Fibroblast of lung (primary cell): Measurements from ENCODE around the gene SERHL2. TPM values are rescaled to one million over a fixed set of nuclear protein-coding genes. Genes with fewer than 3 reads are reported as not detected.

Source experiments
- DNase-seq, 2 donors: peaks; one replicate each; pipeline versions ENCODE4 v3.0.0 to v3.0.0-alpha.2; 2010; ENCODE audit warnings: low read depth in 2 of 2
- H2AFZ ChIP-seq: 2 replicates; pipeline ENCODE4 v1.5.1; 2012; ENCODE audit warnings: low read length, control low read depth, inconsistent platforms
- H3K27ac ChIP-seq: 2 replicates; pipeline ENCODE4 v1.5.1; 2011; ENCODE audit warnings: low read length, control low read depth; ENCODE audit not compliant: insufficient read depth
- H3K27me3 ChIP-seq: 2 replicates; pipeline ENCODE4 v1.5.1; 2011; ENCODE audit warnings: mild to moderate bottlenecking, low read length; ENCODE audit not compliant: control insufficient read depth, insufficient read depth
- H3K36me3 ChIP-seq: 2 replicates; pipeline ENCODE4 v1.5.1; 2011; ENCODE audit warnings: low read length; ENCODE audit not compliant: control insufficient read depth, insufficient read depth
- H3K4me1 ChIP-seq: 2 replicates; pipeline ENCODE4 v1.5.1; 2011; ENCODE audit warnings: low read length; ENCODE audit not compliant: control insufficient read depth, insufficient read depth; ENCODE audit errors: extremely low read depth
- H3K4me2 ChIP-seq: 2 replicates; pipeline ENCODE4 v1.5.1; 2011; ENCODE audit warnings: low read length, control low read depth; ENCODE audit not compliant: insufficient read depth; ENCODE audit errors: extremely low read depth
- H3K4me3 ChIP-seq, 4 experiments: fragments of 200-600 bp in 1 of 4; sonication (generic) in 1 of 4; replicated peaks in 1 of 4; 2 replicates each; pipeline ENCODE4 v1.5.1; 2011 to 2016; ENCODE audit warnings: low read length in 4 of 4, low read depth in 3 of 4, mild to moderate bottlenecking in 3 of 4, control low read depth in 2 of 4, inconsistent platforms in 1 of 4, mixed read lengths in 1 of 4; ENCODE audit not compliant: insufficient read depth in 1 of 4; ENCODE audit errors: control extremely low read depth in 1 of 4
- H3K79me2 ChIP-seq: 2 replicates; pipeline ENCODE4 v1.5.1; 2012; ENCODE audit warnings: mild to moderate bottlenecking, low read length, inconsistent platforms; ENCODE audit not compliant: control insufficient read depth, insufficient read depth
- H3K9ac ChIP-seq: 2 replicates; pipeline ENCODE4 v1.5.1; 2011; ENCODE audit warnings: mild to moderate bottlenecking, low read length, control low read depth; ENCODE audit not compliant: insufficient read depth
- H3K9me3 ChIP-seq: 2 replicates; pipeline ENCODE4 v1.5.1; 2012; ENCODE audit warnings: low read depth, low read length; ENCODE audit not compliant: control insufficient read depth, insufficient read depth
- H4K20me1 ChIP-seq: 2 replicates; pipeline ENCODE4 v1.5.1; 2011; ENCODE audit warnings: low read length; ENCODE audit not compliant: control insufficient read depth, insufficient read depth; ENCODE audit errors: extremely low read depth
- CTCF ChIP-seq, 2 donors: IDR thresholded peaks in 1 of 2; conservative IDR thresholded peaks in 1 of 2; 1 replicate in 1 of 2; 2 replicates in 1 of 2; pipeline ENCODE4 v1.5.1; 2011 to 2012; ENCODE audit warnings: low read length in 2 of 2, control low read depth in 1 of 2, inconsistent platforms in 1 of 2, low read depth in 1 of 2, mild to moderate bottlenecking in 1 of 2
- EZH2 ChIP-seq: IDR thresholded peaks from 2 replicates; pipeline ENCODE4 v1.5.1; 2012; ENCODE audit warnings: low read length, control low read depth, mild to moderate bottlenecking; ENCODE audit errors: missing control alignments
- polyA plus RNA-seq, 2 donors: library from polyadenylated mRNA; depleted of rRNA in 1 of 2; stranded (reverse) in 1 of 2; unstranded in 1 of 2; fragments of >200 nt; gene quantifications; 2 replicates each; pipeline ENCODE4 v1.2.1, GENCODE V29; 2011 to 2012; ENCODE audit warnings: missing spikeins in 1 of 2
- total RNA-seq: library from RNA; depleted of rRNA; stranded (reverse); fragments of >200 nt; gene quantifications from 2 replicates; pipeline ENCODE4 v1.2.1, GENCODE V29; 2014

Gene SERHL2
- total and polyA plus RNA-seq, 2 donors (not counting 1 experiment from before 2014, with no cell fraction given): 4.6 to 5.5 TPM

GRCh38 chr22:42621505-42622002 is 67.8 kb downstream of the SERHL2 start:
- Histone ChIP-seq H3K4me3 (no peak overlapping the region), H3K79me2 (no peaks in the 10 kb centered on the region), H2AFZ (no peak overlapping the region), H3K4me1 (peaks cover 8% of the 10 kb centered on the region), H3K36me3 (peaks cover 31% of the 10 kb centered on the region), H3K9me3 (no peaks in the 10 kb centered on the region), H3K27ac (no peak overlapping the region), H3K4me2 (no peak overlapping the region), H4K20me1 (no peaks in the 10 kb centered on the region), H3K27me3 (no peaks in the 10 kb centered on the region), H3K9ac (no peak overlapping the region)
- no peak for TF ChIP-seq EZH2
- peak; percentile 77 to 91 for TF ChIP-seq CTCF (conservative IDR thresholded peaks at IDR 0.05 in 1 of 2, IDR thresholded peaks at IDR 0.05 in 1 of 2; ENCODE audit: low read depth in 1 of 2, low read length in 2 of 2)
- peak; percentile 60 to 70 for DNase-seq

- DNase-seq: no peak
- Histone ChIP-seq H3K27ac (no peak overlapping the region), H3K79me2 (no peaks in the 10 kb centered on the region), H3K27me3 (no peaks in the 10 kb centered on the region), H3K4me2 (no peak overlapping the region), H3K4me3 (no peak overlapping the region), H3K9ac (no peak overlapping the region), H4K20me1 (no peaks in the 10 kb centered on the region), H3K4me1 (peaks cover 8% of the 10 kb centered on the region), H3K9me3 (no peaks in the 10 kb centered on the region), H3K36me3 (peaks cover 37% of the 10 kb centered on the region), H2AFZ (no peak overlapping the region)
- no peak for TF ChIP-seq EZH2
- TF ChIP-seq CTCF (conservative IDR thresholded peaks at IDR 0.05 in 1 of 2, IDR thresholded peaks at IDR 0.05 in 1 of 2; ENCODE audit: low read depth in 1 of 2, low read length in 2 of 2): no peak
Observed at GRCh38 chr22:42622061-42622710, 68.4 kb downstream of the SERHL2 start.

- Histone ChIP-seq H3K27ac (no peak overlapping the region), H3K4me2 (no peak overlapping the region), H3K79me2 (no peaks in the 10 kb centered on the region), H4K20me1 (no peaks in the 10 kb centered on the region), H3K4me3 (no peak overlapping the region), H3K4me1 (peaks cover 8% of the 10 kb centered on the region), H2AFZ (no peak overlapping the region), H3K36me3 (peaks cover 41% of the 10 kb centered on the region), H3K27me3 (no peaks in the 10 kb centered on the region), H3K9me3 (no peaks in the 10 kb centered on the region), H3K9ac (no peak overlapping the region)
- DNase-seq: no peak
- TF ChIP-seq EZH2 (no peak), CTCF (conservative IDR thresholded peaks at IDR 0.05 in 1 of 2, IDR thresholded peaks at IDR 0.05 in 1 of 2; ENCODE audit: low read depth in 1 of 2, low read length in 2 of 2) (no peak)
Observed at GRCh38 chr22:42623301-42623751, 69.6 kb downstream of the SERHL2 start.

Other genes starting within 250 kb of the SERHL2 start
- gene NFAM1, start 121.6 kb upstream of the SERHL2 start, total RNA-seq: 0.17 TPM in 1 of 2 replicates, not detected in the other
- not detected in 2 replicates for gene NFAM1, start 121.6 kb upstream of the SERHL2 start, polyA plus RNA-seq
- 19.5 and 21.3 TPM in 2 replicates for gene RRP7A, start 34.2 kb upstream of the SERHL2 start, total RNA-seq
- gene RRP7A, start 34.2 kb upstream of the SERHL2 start, polyA plus RNA-seq: 18.9 and 34.0 TPM in 2 replicates
- gene POLDIP3, start 60.9 kb downstream of the SERHL2 start, total RNA-seq: 24.1 and 31.0 TPM in 2 replicates
- gene POLDIP3, start 60.9 kb downstream of the SERHL2 start, polyA plus RNA-seq: 28.2 and 38.6 TPM in 2 replicates
- gene ATP5MGL, start 86.6 kb downstream of the SERHL2 start, total RNA-seq: 0.51 and 0.66 TPM in 2 replicates
- 0.08 and 0.11 TPM in 2 replicates for gene ATP5MGL, start 86.6 kb downstream of the SERHL2 start, polyA plus RNA-seq
- gene CYB5R3, start 95.4 kb downstream of the SERHL2 start, total RNA-seq: 36.5 and 82.1 TPM in 2 replicates
- 234 and 298 TPM in 2 replicates for gene CYB5R3, start 95.4 kb downstream of the SERHL2 start, polyA plus RNA-seq
- gene A4GALT, start 166.9 kb downstream of the SERHL2 start, total RNA-seq: 14.9 and 16.2 TPM in 2 replicates
- 6.8 and 9.3 TPM in 2 replicates for gene A4GALT, start 166.9 kb downstream of the SERHL2 start, polyA plus RNA-seq